ENCODE measurements around the gene CEMIP. TPM values are rescaled to one million over a fixed set of nuclear protein-coding genes. Genes with fewer than 3 reads are reported as not detected.

The CEMIP gene
- total RNA-seq, 2 donors from 2014 or later = 2.2 TPM; not detected in 1

- Histone ChIP-seq H3K4me3 (ENCODE audit: low read length) (no peak overlapping the region), H3K27ac (ENCODE audit: low read depth, low read length) (no peak overlapping the region), H3K9me3 (ENCODE audit: control insufficient read depth, low read length) (no peaks in the 10 kb centered on the region), H3K9ac (ENCODE audit: extremely low read depth, low read length, poor library complexity, severe bottlenecking) (no peak overlapping the region), H3K36me3 (ENCODE audit: control insufficient read depth, insufficient read depth, low read length) (no peaks in the 10 kb centered on the region), H3K27me3 (ENCODE audit: control insufficient read depth, insufficient read depth, low read length, poor library complexity, severe bottlenecking) (no peaks in the 10 kb centered on the region), H3K4me1 (ENCODE audit: control insufficient read depth, insufficient read depth, low read length) (no peaks in the 10 kb centered on the region)
- H3K36me3 Mint-ChIP-seq (ENCODE audit: low read depth) = peaks cover 14% of the 10 kb centered on the region
- H3K9me3 Mint-ChIP-seq = no peaks in the 10 kb centered on the region
- 88 to 91% methylated on average over 2 to 5 of the region's 5 CpGs for WGBS, 2 experiments (ENCODE audit: insufficient coverage in 1 of 2, insufficient read length in 1 of 2)
- no peak for TF ChIP-seq CTCF (conservative IDR thresholded peaks at IDR 0.05)
- DNase-seq = no peak
- H3K4me1 Mint-ChIP-seq = no peaks in the 10 kb centered on the region
- no peak overlapping the region for H3K27ac Mint-ChIP-seq
- no peaks in the 10 kb centered on the region for H3K27me3 Mint-ChIP-seq (ENCODE audit: insufficient read depth)
- no peak overlapping the region for H3K4me3 Mint-ChIP-seq
Measured at GRCh38 chr15:80904998-80905397, 125.8 kb downstream of the CEMIP start.

- Histone ChIP-seq H3K9ac (ENCODE audit: extremely low read depth, low read length, poor library complexity, severe bottlenecking) (no peak overlapping the region), H3K4me3 (ENCODE audit: low read length) (no peak overlapping the region), H3K9me3 (ENCODE audit: control insufficient read depth, low read length) (no peaks in the 10 kb centered on the region), H3K27ac (ENCODE audit: low read depth, low read length) (no peak overlapping the region), H3K27me3 (ENCODE audit: control insufficient read depth, insufficient read depth, low read length, poor library complexity, severe bottlenecking) (no peaks in the 10 kb centered on the region), H3K4me1 (ENCODE audit: control insufficient read depth, insufficient read depth, low read length) (no peaks in the 10 kb centered on the region), H3K36me3 (ENCODE audit: control insufficient read depth, insufficient read depth, low read length) (no peaks in the 10 kb centered on the region)
- H3K36me3 Mint-ChIP-seq (ENCODE audit: low read depth) = peaks cover 14% of the 10 kb centered on the region
- H3K4me3 Mint-ChIP-seq = no peak overlapping the region
- H3K27ac Mint-ChIP-seq = no peak overlapping the region
- H3K9me3 Mint-ChIP-seq = no peaks in the 10 kb centered on the region
- TF ChIP-seq CTCF (conservative IDR thresholded peaks at IDR 0.05) = no peak
- 76 to 92% methylated on average over 7 to 11 of the region's 11 CpGs for WGBS, 2 experiments (ENCODE audit: insufficient coverage in 1 of 2, insufficient read length in 1 of 2)
- no peaks in the 10 kb centered on the region for H3K27me3 Mint-ChIP-seq (ENCODE audit: insufficient read depth)
- no peaks in the 10 kb centered on the region for H3K4me1 Mint-ChIP-seq
- DNase-seq = no peak
Measured at GRCh38 chr15:80906159-80906766, 127.1 kb downstream of the CEMIP start.

GRCh38 chr15:80911821-80912220 is 132.7 kb downstream of the CEMIP start:
- H3K27me3 ChIP-seq (ENCODE audit: control insufficient read depth, insufficient read depth, low read length, poor library complexity, severe bottlenecking) = no peaks in the 10 kb centered on the region
- H3K36me3 Mint-ChIP-seq (ENCODE audit: low read depth) = peaks cover 12% of the 10 kb centered on the region
- TF ChIP-seq CTCF (conservative IDR thresholded peaks at IDR 0.05) = no peak
- no peak for DNase-seq
- no peak overlapping the region for H3K4me3 Mint-ChIP-seq
- no peak overlapping the region for H3K27ac ChIP-seq (ENCODE audit: low read depth, low read length)
- H3K9me3 ChIP-seq (ENCODE audit: control insufficient read depth, low read length) = no peaks in the 10 kb centered on the region
- H3K9ac ChIP-seq (ENCODE audit: extremely low read depth, low read length, poor library complexity, severe bottlenecking) = no peak overlapping the region
- 83 to 86% methylated on average over 1 of the region's 1 CpG for WGBS, 2 experiments (ENCODE audit: insufficient coverage in 1 of 2, insufficient read length in 1 of 2)
- peaks cover 2% of the 10 kb centered on the region for H3K27me3 Mint-ChIP-seq (ENCODE audit: insufficient read depth)
- peaks cover 5% of the 10 kb centered on the region for H3K4me1 Mint-ChIP-seq
- H3K36me3 ChIP-seq (ENCODE audit: control insufficient read depth, insufficient read depth, low read length) = no peaks in the 10 kb centered on the region
- no peaks in the 10 kb centered on the region for H3K9me3 Mint-ChIP-seq
- no peak overlapping the region for H3K4me3 ChIP-seq (ENCODE audit: low read length)
- no peaks in the 10 kb centered on the region for H3K4me1 ChIP-seq (ENCODE audit: control insufficient read depth, insufficient read depth, low read length)
- H3K27ac Mint-ChIP-seq = no peak overlapping the region
